ENCODE results near the gene MYH11. TPM values are rescaled to one million over a fixed set of nuclear protein-coding genes. Genes with fewer than 3 reads are reported as not detected.

The MYH11 gene
- polyA plus RNA-seq, 3 donors, result 0.06 TPM; not detected in 2

DNA sequence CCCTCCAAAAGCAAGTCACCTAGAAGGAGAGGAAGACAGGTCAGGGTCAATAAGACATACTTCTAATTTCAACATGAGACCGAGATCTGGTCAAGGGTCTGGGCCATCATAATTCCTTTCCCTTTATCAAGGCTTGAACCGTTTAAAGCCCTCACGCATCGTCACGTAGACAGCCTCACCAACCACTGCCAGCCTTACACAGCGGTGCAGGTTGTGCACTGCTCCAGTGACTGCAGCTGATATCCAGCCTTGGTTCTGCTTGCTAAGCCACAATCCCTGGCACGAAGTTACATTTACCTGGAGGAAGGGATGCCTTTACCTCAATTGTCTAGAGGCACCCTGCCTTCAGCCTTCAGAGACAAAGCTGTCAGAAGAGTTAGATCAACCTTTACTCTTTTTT, 85.1 kb downstream of the MYH11 start:
- no peaks in the 10 kb centered on the region for H3K79me2 ChIP-seq (ENCODE audit: insufficient read depth, low read length)
- H3K27me3 Mint-ChIP-seq (ENCODE audit: low read depth in 3 of 3), result peaks cover 0 to 5% (median 3%) of the 10 kb centered on the region in 3 donors
- H3K36me3 Mint-ChIP-seq, result no peaks in the 10 kb centered on the region
- H3K4me1 Mint-ChIP-seq, result no peaks in the 10 kb centered on the region
- no peak overlapping the region for H3K27ac ChIP-seq (ENCODE audit: low read depth in 1 of 2, low read length in 2 of 2)
- no peak overlapping the region for H2AFZ ChIP-seq (ENCODE audit: insufficient read depth, low read depth, low read length, poor library complexity, severe bottlenecking)
- intact Hi-C loops (cut with micrococcal nuclease), result no loop called here
- no peak overlapping the region for H3K4me2 ChIP-seq (replicated peaks; ENCODE audit: extremely low read depth, low read length, poor library complexity, severe bottlenecking)
- H3K9ac ChIP-seq (ENCODE audit: insufficient read depth, low read length, poor library complexity, severe bottlenecking), result no peak overlapping the region
- no peaks in the 10 kb centered on the region for H3K36me3 ChIP-seq (replicated peaks in 1 of 2; ENCODE audit: control insufficient read depth in 1 of 2, insufficient read depth in 2 of 2, low read length in 2 of 2)
- TF ChIP-seq, protein P1, sequence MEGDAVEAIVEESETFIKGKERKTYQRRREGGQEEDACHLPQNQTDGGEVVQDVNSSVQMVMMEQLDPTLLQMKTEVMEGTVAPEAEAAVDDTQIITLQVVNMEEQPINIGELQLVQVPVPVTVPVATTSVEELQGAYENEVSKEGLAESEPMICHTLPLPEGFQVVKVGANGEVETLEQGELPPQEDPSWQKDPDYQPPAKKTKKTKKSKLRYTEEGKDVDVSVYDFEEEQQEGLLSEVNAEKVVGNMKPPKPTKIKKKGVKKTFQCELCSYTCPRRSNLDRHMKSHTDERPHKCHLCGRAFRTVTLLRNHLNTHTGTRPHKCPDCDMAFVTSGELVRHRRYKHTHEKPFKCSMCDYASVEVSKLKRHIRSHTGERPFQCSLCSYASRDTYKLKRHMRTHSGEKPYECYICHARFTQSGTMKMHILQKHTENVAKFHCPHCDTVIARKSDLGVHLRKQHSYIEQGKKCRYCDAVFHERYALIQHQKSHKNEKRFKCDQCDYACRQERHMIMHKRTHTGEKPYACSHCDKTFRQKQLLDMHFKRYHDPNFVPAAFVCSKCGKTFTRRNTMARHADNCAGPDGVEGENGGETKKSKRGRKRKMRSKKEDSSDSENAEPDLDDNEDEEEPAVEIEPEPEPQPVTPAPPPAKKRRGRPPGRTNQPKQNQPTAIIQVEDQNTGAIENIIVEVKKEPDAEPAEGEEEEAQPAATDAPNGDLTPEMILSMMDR (IDR thresholded peaks at IDR 0.05), result no peak
- H3K4me3 ChIP-seq (replicated peaks in 1 of 3; ENCODE audit: low read depth in 2 of 3, low read length in 3 of 3), result no peak overlapping the region
- H3K9me3 ChIP-seq (replicated peaks in 1 of 2; ENCODE audit: control insufficient read depth in 1 of 2, insufficient read depth in 1 of 2, low read length in 2 of 2), result peaks cover 0 to 10% of the 10 kb centered on the region in 2 donors
- WGBS (ENCODE audit: insufficient coverage), result 97% methylated on average over 5 of the region's 7 CpGs
- H3K4me3 Mint-ChIP-seq, result no peak overlapping the region
- no peak overlapping the region for H3K27ac Mint-ChIP-seq
- H3K4me1 ChIP-seq (ENCODE audit: control insufficient read depth in 1 of 2, insufficient read depth in 2 of 2, low read length in 2 of 2), result no peaks in the 10 kb centered on the region
- H3K9me3 Mint-ChIP-seq, result peaks cover 0 to 15% (median 9%) of the 10 kb centered on the region in 7 donors
- H3K27me3 ChIP-seq (ENCODE audit: control insufficient read depth in 2 of 2, insufficient read depth in 2 of 2, low read length in 2 of 2), result no peaks in the 10 kb centered on the region
- no peaks in the 10 kb centered on the region for H4K20me1 ChIP-seq (ENCODE audit: insufficient read depth, low read length)
- DNase-seq, result no peak

DNA sequence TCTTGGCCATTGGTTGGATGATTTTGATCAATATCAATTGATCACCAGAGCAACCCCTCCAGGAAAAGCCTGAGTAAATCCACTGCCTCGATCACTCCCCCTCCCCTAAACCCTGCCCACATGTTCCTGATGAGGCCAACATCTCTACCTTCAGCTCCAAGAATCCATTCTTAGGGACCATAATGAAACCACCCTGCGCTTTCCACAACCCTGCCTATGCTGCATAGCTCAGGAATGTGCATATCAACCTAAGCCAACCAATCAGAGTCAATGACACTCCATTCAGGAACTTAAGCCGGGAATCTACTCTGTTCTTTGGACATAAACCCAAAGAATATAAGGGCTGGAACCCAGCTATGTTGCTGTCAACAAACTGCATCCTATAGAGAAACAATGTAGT, 86.3 kb downstream of the MYH11 start:
- H3K9ac ChIP-seq (ENCODE audit: insufficient read depth, low read length, poor library complexity, severe bottlenecking), result no peak overlapping the region
- Mint-ChIP-seq H3K9me3 (peaks cover 0 to 15% (median 9%) of the 10 kb centered on the region in 7 donors), H3K36me3 (no peaks in the 10 kb centered on the region), H3K4me1 (no peaks in the 10 kb centered on the region), H3K27me3 (ENCODE audit: low read depth in 3 of 3) (peaks cover 0 to 3% (median 3%) of the 10 kb centered on the region in 3 donors), H3K4me3 (no peak overlapping the region), H3K27ac (no peak overlapping the region)
- WGBS (ENCODE audit: insufficient coverage), result 94% methylated on average over 2 of the region's 3 CpGs
- H3K36me3 ChIP-seq (replicated peaks in 1 of 2; ENCODE audit: control insufficient read depth in 1 of 2, insufficient read depth in 2 of 2, low read length in 2 of 2), result no peaks in the 10 kb centered on the region
- H3K79me2 ChIP-seq (ENCODE audit: insufficient read depth, low read length), result no peaks in the 10 kb centered on the region
- no peak overlapping the region for H2AFZ ChIP-seq (ENCODE audit: insufficient read depth, low read depth, low read length, poor library complexity, severe bottlenecking)
- H4K20me1 ChIP-seq (ENCODE audit: insufficient read depth, low read length), result no peaks in the 10 kb centered on the region
- no peak overlapping the region for H3K4me3 ChIP-seq (replicated peaks in 1 of 3; ENCODE audit: low read depth in 2 of 3, low read length in 3 of 3)
- H3K27me3 ChIP-seq (ENCODE audit: control insufficient read depth in 2 of 2, insufficient read depth in 2 of 2, low read length in 2 of 2), result no peaks in the 10 kb centered on the region
- intact Hi-C loops (cut with micrococcal nuclease), result no loop called here
- H3K27ac ChIP-seq (ENCODE audit: low read depth in 1 of 2, low read length in 2 of 2), result no peak overlapping the region
- H3K4me1 ChIP-seq (ENCODE audit: control insufficient read depth in 1 of 2, insufficient read depth in 2 of 2, low read length in 2 of 2), result no peaks in the 10 kb centered on the region
- no peak overlapping the region for H3K4me2 ChIP-seq (replicated peaks; ENCODE audit: extremely low read depth, low read length, poor library complexity, severe bottlenecking)
- TF ChIP-seq, protein P1 (IDR thresholded peaks at IDR 0.05), result no peak
- no peak for DNase-seq
- H3K9me3 ChIP-seq (replicated peaks in 1 of 2; ENCODE audit: control insufficient read depth in 1 of 2, insufficient read depth in 1 of 2, low read length in 2 of 2), result peaks cover 0 to 10% of the 10 kb centered on the region in 2 donors
